Measurements from ENCODE around the gene UQCC5.

Gene UQCC5, protein sequence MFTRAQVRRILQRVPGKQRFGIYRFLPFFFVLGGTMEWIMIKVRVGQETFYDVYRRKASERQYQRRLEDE

DNA sequence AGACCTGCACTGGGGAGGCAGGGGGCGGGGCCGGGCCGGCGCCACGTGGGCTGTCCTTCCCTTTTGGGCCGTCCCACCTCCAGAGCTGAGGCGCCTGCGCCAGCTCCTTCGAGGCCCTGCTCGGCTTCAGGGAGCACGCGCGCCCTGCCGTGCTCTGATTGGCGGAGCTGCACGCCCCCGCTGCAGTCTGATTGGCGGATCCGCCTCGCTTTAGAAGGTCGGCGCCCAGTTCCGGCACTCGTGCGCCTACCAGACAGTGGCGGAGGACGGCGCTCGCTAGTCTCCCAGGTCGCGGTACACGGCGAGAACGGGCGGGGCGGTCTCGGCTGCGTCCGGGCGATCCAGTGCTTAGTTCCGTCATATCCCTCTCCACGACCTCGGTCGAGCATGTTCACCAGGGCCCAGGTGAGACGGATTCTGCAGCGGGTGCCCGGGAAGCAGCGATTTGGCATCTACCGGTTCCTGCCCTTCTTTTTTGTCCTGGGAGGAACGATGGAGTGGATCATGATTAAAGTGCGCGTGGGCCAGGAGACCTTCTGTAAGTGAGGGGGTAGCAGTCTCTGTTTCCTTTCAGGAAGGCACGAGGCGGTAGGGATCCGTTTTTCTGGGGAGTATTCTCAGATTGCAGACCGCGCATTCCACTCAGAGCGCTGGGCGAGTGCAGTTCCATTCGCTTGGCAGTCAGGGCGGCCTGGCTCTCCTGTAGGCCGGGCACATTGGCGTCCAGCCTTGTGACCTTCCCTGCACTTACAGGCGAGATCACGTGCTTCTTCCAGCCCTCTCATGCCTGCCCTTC, at the start of gene UQCC5:
UQCC5 (plus strand) TSS at position 237 of the 796 bp plus-strand sequence; CDS start at position 388, 151 bp downstream.
- Histone ChIP-seq H3K27ac (ENCODE audit: extremely low read depth, low read depth, low read length) (peak within 1 kb of the TSS; percentile 73), H3K36me3 (ENCODE audit: control insufficient read depth in 2 of 2, insufficient read depth in 1 of 2, low read length in 2 of 2) (peaks cover 0 to 38% of the 10 kb centered on the region in 2 experiments; a peak in 1 of 3 replicates), H3K4me1 (ENCODE audit: control insufficient read depth, insufficient read depth, low read length) (peaks cover 4% of the 10 kb centered on the region; the same call in 1 of the 2 replicates), H3K4me3 (ENCODE audit: low read depth, low read length) (peak within 1 kb of the TSS; percentile 76), H3K9me3 (ENCODE audit: control insufficient read depth, insufficient read depth, low read depth, low read length) (no peaks in the 10 kb centered on the region)
- ChIA-PET CTCF (no interaction called here), POLR2A (interaction anchor here (0.5 to 1.1 kb wide), 15 partner anchors 9 to 481 kb away, joined by 3 to 8 read pairs (median 4); partner anchors contain the start of genes DUSP7, GNL3, NEK4 and PBRM1)
- TF ChIP-seq, protein P1, sequence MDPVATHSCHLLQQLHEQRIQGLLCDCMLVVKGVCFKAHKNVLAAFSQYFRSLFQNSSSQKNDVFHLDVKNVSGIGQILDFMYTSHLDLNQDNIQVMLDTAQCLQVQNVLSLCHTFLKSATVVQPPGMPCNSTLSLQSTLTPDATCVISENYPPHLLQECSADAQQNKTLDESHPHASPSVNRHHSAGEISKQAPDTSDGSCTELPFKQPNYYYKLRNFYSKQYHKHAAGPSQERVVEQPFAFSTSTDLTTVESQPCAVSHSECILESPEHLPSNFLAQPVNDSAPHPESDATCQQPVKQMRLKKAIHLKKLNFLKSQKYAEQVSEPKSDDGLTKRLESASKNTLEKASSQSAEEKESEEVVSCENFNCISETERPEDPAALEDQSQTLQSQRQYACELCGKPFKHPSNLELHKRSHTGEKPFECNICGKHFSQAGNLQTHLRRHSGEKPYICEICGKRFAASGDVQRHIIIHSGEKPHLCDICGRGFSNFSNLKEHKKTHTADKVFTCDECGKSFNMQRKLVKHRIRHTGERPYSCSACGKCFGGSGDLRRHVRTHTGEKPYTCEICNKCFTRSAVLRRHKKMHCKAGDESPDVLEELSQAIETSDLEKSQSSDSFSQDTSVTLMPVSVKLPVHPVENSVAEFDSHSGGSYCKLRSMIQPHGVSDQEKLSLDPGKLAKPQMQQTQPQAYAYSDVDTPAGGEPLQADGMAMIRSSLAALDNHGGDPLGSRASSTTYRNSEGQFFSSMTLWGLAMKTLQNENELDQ (tag by site-specific recombination; IDR thresholded peaks at IDR 0.05; ENCODE audit: low read depth): no peak
- TF ChIP-seq FEZF1 (tag by site-specific recombination; IDR thresholded peaks at IDR 0.05) (no peak), ZNF830 (tag by site-specific recombination; IDR thresholded peaks at IDR 0.05; ENCODE audit: low read depth) (no peak), GLIS1 (tag by site-specific recombination; IDR thresholded peaks at IDR 0.05) (peak; percentile 23; the same call in 1 of the 2 replicates), ZNF660 (tag by site-specific recombination; IDR thresholded peaks at IDR 0.05) (no peak), ZBTB17 (tag by site-specific recombination; IDR thresholded peaks at IDR 0.05) (peak; percentile 88), ZNF174 (tag by site-specific recombination; IDR thresholded peaks at IDR 0.05) (no peak), PRDM1 (tag by site-specific recombination; IDR thresholded peaks at IDR 0.05) (no peak), ZNF560 (tag by site-specific recombination; IDR thresholded peaks at IDR 0.05; ENCODE audit: borderline replicate concordance) (no peak), ZNF664 (tag by site-specific recombination; IDR thresholded peaks at IDR 0.05) (no peak), ZNF426 (tag by site-specific recombination; IDR thresholded peaks at IDR 0.05) (no peak), ZNF274 (IDR thresholded peaks at IDR 0.05; ENCODE audit: low read length) (no peak), ZNF274 (tag by site-specific recombination; IDR thresholded peaks at IDR 0.05; ENCODE audit: borderline replicate concordance) (no peak), ZNF114 (tag by site-specific recombination; IDR thresholded peaks at IDR 0.05) (no peak), TRIM28 (IDR thresholded peaks at IDR 0.05; ENCODE audit: borderline replicate concordance, low read length) (no peak), BCL11B (tag by site-specific recombination; IDR thresholded peaks at IDR 0.05; ENCODE audit: low read depth) (no peak), ZNF416 (tag by site-specific recombination; IDR thresholded peaks at IDR 0.05) (no peak), ZNF311 (tag by site-specific recombination; IDR thresholded peaks at IDR 0.05; ENCODE audit: borderline replicate concordance) (no peak), ZEB2 (tag by site-specific recombination; IDR thresholded peaks at IDR 0.05) (peak; percentile 64; the same call in 1 of the 2 replicates), HOXA7 (CRISPR knock-in tag; IDR thresholded peaks at IDR 0.05; ENCODE audit: borderline replicate concordance) (no peak), ZNF624 (tag by site-specific recombination; IDR thresholded peaks at IDR 0.05) (no peak), KLF16 (tag by site-specific recombination; IDR thresholded peaks at IDR 0.05) (peak; percentile 29; the same call in 1 of the 2 replicates)
- TF ChIP-seq, protein P2, sequence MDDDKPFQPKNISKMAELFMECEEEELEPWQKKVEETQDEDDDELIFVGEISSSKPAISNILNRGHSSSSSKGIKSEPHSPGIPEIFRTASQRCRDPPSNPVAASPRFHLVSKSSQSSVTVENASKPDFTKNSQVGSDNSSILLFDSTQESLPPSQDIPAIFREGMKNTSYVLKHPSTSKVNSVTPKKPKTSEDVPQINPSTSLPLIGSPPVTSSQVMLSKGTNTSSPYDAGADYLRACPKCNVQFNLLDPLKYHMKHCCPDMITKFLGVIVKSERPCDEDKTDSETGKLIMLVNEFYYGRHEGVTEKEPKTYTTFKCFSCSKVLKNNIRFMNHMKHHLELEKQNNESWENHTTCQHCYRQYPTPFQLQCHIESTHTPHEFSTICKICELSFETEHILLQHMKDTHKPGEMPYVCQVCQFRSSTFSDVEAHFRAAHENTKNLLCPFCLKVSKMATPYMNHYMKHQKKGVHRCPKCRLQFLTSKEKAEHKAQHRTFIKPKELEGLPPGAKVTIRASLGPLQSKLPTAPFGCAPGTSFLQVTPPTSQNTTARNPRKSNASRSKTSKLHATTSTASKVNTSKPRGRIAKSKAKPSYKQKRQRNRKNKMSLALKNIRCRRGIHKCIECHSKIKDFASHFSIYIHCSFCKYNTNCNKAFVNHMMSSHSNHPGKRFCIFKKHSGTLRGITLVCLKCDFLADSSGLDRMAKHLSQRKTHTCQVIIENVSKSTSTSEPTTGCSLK (tag by site-specific recombination; IDR thresholded peaks at IDR 0.05): no peak
- TF ChIP-seq, protein P3, sequence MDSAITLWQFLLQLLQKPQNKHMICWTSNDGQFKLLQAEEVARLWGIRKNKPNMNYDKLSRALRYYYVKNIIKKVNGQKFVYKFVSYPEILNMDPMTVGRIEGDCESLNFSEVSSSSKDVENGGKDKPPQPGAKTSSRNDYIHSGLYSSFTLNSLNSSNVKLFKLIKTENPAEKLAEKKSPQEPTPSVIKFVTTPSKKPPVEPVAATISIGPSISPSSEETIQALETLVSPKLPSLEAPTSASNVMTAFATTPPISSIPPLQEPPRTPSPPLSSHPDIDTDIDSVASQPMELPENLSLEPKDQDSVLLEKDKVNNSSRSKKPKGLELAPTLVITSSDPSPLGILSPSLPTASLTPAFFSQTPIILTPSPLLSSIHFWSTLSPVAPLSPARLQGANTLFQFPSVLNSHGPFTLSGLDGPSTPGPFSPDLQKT (IDR thresholded peaks at IDR 0.05; ENCODE audit: borderline replicate concordance, low read depth, low read length): no peak
- TF ChIP-seq, protein P4, sequence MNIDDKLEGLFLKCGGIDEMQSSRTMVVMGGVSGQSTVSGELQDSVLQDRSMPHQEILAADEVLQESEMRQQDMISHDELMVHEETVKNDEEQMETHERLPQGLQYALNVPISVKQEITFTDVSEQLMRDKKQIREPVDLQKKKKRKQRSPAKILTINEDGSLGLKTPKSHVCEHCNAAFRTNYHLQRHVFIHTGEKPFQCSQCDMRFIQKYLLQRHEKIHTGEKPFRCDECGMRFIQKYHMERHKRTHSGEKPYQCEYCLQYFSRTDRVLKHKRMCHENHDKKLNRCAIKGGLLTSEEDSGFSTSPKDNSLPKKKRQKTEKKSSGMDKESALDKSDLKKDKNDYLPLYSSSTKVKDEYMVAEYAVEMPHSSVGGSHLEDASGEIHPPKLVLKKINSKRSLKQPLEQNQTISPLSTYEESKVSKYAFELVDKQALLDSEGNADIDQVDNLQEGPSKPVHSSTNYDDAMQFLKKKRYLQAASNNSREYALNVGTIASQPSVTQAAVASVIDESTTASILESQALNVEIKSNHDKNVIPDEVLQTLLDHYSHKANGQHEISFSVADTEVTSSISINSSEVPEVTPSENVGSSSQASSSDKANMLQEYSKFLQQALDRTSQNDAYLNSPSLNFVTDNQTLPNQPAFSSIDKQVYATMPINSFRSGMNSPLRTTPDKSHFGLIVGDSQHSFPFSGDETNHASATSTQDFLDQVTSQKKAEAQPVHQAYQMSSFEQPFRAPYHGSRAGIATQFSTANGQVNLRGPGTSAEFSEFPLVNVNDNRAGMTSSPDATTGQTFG (tag by site-specific recombination; IDR thresholded peaks at IDR 0.05; ENCODE audit: borderline replicate concordance): no peak
- TF ChIP-seq, protein P5, sequence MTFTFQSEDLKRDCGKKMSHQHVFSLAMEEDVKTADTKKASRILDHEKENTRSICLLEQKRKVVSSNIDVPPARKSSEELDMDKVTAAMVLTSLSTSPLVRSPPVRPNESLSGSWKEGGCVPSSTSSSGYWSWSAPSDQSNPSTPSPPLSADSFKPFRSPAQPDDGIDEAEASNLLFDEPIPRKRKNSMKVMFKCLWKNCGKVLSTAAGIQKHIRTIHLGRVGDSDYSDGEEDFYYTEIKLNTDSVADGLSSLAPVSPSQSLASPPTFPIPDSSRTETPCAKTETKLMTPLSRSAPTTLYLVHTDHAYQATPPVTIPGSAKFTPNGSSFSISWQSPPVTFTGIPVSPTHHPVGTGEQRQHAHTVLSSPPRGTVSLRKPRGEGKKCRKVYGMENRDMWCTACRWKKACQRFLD (tag by site-specific recombination; IDR thresholded peaks at IDR 0.05): no peak
- TF ChIP-seq, protein P6, sequence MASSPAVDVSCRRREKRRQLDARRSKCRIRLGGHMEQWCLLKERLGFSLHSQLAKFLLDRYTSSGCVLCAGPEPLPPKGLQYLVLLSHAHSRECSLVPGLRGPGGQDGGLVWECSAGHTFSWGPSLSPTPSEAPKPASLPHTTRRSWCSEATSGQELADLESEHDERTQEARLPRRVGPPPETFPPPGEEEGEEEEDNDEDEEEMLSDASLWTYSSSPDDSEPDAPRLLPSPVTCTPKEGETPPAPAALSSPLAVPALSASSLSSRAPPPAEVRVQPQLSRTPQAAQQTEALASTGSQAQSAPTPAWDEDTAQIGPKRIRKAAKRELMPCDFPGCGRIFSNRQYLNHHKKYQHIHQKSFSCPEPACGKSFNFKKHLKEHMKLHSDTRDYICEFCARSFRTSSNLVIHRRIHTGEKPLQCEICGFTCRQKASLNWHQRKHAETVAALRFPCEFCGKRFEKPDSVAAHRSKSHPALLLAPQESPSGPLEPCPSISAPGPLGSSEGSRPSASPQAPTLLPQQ (tag by site-specific recombination; IDR thresholded peaks at IDR 0.05): 0 out of 2 replicates have a peak, but pooled peaks have one; percentile 20
